Measurements from ENCODE around the gene TNRC6C. TPM values are rescaled to one million over a fixed set of nuclear protein-coding genes. Genes with fewer than 3 reads are reported as not detected.

TNRC6C gene
- total RNA-seq, 2 experiments from 2014 or later, result 10.9 to 15.6 TPM

- Mint-ChIP-seq H3K4me1 (ENCODE audit: low read depth) (peaks cover 51% of the 10 kb centered on the region), H3K4me3 (peak overlapping the region; percentile 72), H3K36me3 (peaks cover 49% of the 10 kb centered on the region), H3K27ac (peak overlapping the region; percentile 77), H3K9me3 (no peaks in the 10 kb centered on the region), H3K27me3 (no peaks in the 10 kb centered on the region)
- intact Hi-C loops (cut with micrococcal nuclease), result loop anchor here (1.0 kb wide), 1 partner anchor 13 kb away; no protein-coding TSS in a partner anchor
- peak; percentile 75 for DNase-seq
- CTCF ChIA-PET, result interaction anchor here (0.8 to 11.2 kb wide), 4 partner anchors 8 to 52 kb away, joined by 3 to 99 read pairs (median 11); partner anchors contain the start of gene TMC8
- POLR2A ChIA-PET, result interaction anchor here (0.5 to 1.5 kb wide), 4 partner anchors 9 to 19 kb away, joined by 3 to 4 read pairs (median 3); partner anchors contain the start of gene TMC8
Measured at GRCh38 chr17:78120971-78121800, 162.7 kb downstream of the TNRC6C start.

DNA sequence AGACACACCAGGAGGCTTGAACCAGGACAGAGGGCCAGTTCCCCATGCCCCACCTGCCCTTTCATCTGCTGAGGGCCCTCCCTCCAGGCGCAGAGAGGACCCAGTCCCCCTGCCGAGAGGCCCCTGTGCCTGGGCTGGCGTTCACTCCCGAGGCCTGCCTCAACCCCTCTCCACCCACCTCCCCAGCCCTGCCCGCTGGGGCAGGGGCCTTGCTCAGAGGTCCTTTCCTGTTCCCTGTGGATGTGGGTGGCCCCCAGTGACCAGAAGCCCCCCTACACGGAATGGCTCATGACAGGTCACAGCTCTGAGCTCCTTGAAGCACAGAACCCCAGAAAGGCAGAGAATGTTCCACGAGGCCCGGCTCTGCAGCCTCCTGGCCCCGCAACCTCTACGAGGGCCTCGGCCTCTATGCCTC, 163.3 kb downstream of the TNRC6C start:
- POLR2A ChIA-PET, result interaction anchor here (1.0 to 1.5 kb wide), 2 partner anchors 8 to 10 kb away, joined by 3 to 4 read pairs; partner anchors contain the start of gene TMC8
- peaks cover 52% of the 10 kb centered on the region for H3K36me3 Mint-ChIP-seq
- peak overlapping the region; percentile 72 for H3K4me3 Mint-ChIP-seq
- CTCF ChIA-PET, result interaction anchor here (1.3 to 11.2 kb wide), 4 partner anchors 9 to 51 kb away, joined by 3 to 99 read pairs (median 11); partner anchors contain the start of gene TMC8
- peaks cover 52% of the 10 kb centered on the region for H3K4me1 Mint-ChIP-seq (ENCODE audit: low read depth)
- intact Hi-C loops (cut with micrococcal nuclease), result loop anchor here (1.0 kb wide), 1 partner anchor 12 kb away; no protein-coding TSS in a partner anchor
- DNase-seq, result no peak
- H3K27me3 Mint-ChIP-seq, result no peaks in the 10 kb centered on the region
- H3K27ac Mint-ChIP-seq, result peak overlapping the region; percentile 77
- no peaks in the 10 kb centered on the region for H3K9me3 Mint-ChIP-seq

- CTCF ChIA-PET, result interaction anchor here (1.3 to 11.2 kb wide), 3 partner anchors 8 to 13 kb away, joined by 3 to 99 read pairs (median 19); partner anchors contain the start of gene TMC8
- H3K4me1 Mint-ChIP-seq (ENCODE audit: low read depth), result peaks cover 56% of the 10 kb centered on the region
- POLR2A ChIA-PET, result interaction anchor here (0.8 to 1.0 kb wide), 2 partner anchors 8 to 10 kb away, joined by 3 read pairs; partner anchors contain the start of gene TMC8
Measured at GRCh38 chr17:78122216-78122930, 163.9 kb downstream of the TNRC6C start.

DNA sequence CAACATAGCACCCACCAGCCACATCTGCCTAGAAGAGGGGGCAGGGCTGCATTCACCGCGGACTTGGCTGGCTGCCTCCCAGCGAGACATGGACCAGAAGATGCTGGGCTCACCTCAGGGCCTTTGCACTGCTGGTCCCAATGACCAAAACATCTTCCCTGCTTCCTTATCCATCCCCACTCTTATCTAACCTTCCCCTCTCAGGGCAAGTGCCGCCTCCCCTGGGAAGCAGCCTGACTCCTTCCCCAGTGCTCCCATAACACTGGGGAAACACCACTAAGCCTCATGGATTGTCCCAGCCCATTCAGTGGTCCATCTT, 164.4 kb downstream of the TNRC6C start:
- H3K4me1 Mint-ChIP-seq (ENCODE audit: low read depth), result peaks cover 56% of the 10 kb centered on the region
- no peak for DNase-seq
- ChIA-PET CTCF (interaction anchor here (1.3 to 11.2 kb wide), 3 partner anchors 8 to 13 kb away, joined by 3 to 99 read pairs (median 19); partner anchors contain the start of gene TMC8), POLR2A (interaction anchor here (0.8 kb wide), 1 partner anchor 8 kb away, joined by 3 read pairs; the partner anchor contains the start of gene TMC8)
- no peaks in the 10 kb centered on the region for H3K9me3 Mint-ChIP-seq
- no peaks in the 10 kb centered on the region for H3K27me3 Mint-ChIP-seq
- peak overlapping the region; percentile 72 for H3K4me3 Mint-ChIP-seq
- intact Hi-C loops (cut with micrococcal nuclease), result no loop called here
- peak overlapping the region; percentile 9 for H3K27ac Mint-ChIP-seq
- peaks cover 57% of the 10 kb centered on the region for H3K36me3 Mint-ChIP-seq

More at GRCh38 chr17:78122216-78122930, 163.9 kb downstream of the TNRC6C start:
- H3K27me3 Mint-ChIP-seq, result no peaks in the 10 kb centered on the region
- H3K27ac Mint-ChIP-seq, result peak overlapping the region; percentile 77
- no peak for DNase-seq
- H3K4me3 Mint-ChIP-seq, result peak overlapping the region; percentile 72
- intact Hi-C loops (cut with micrococcal nuclease), result no loop called here
- no peaks in the 10 kb centered on the region for H3K9me3 Mint-ChIP-seq
- H3K36me3 Mint-ChIP-seq, result peaks cover 53% of the 10 kb centered on the region

- ChIA-PET POLR2A (interaction anchor here (0.7 to 0.8 kb wide), 2 partner anchors 7 to 53 kb away, joined by 3 read pairs; partner anchors contain the start of gene TMC8), CTCF (interaction anchor here (1.4 to 11.2 kb wide), 2 partner anchors 12 to 56 kb away, joined by 4 to 99 read pairs; no protein-coding TSS in a partner anchor)
- H3K27ac Mint-ChIP-seq, result peak overlapping the region; percentile 71
- no peak for DNase-seq
- peaks cover 54% of the 10 kb centered on the region for H3K4me1 Mint-ChIP-seq (ENCODE audit: low read depth)
- H3K9me3 Mint-ChIP-seq, result no peaks in the 10 kb centered on the region
- no peaks in the 10 kb centered on the region for H3K27me3 Mint-ChIP-seq
- H3K4me3 Mint-ChIP-seq, result peak overlapping the region; percentile 24
- intact Hi-C loops (cut with micrococcal nuclease), result no loop called here
- peaks cover 57% of the 10 kb centered on the region for H3K36me3 Mint-ChIP-seq
Measured at GRCh38 chr17:78123258-78123929, 164.9 kb downstream of the TNRC6C start.

GRCh38 chr17:78124081-78124835, 165.8 kb downstream of the TNRC6C start:
- Mint-ChIP-seq H3K27me3 (no peaks in the 10 kb centered on the region), H3K9me3 (no peaks in the 10 kb centered on the region), H3K4me1 (ENCODE audit: low read depth) (peaks cover 59% of the 10 kb centered on the region), H3K4me3 (peak overlapping the region; percentile 24), H3K27ac (peak overlapping the region; percentile 71), H3K36me3 (peaks cover 57% of the 10 kb centered on the region)
- ChIA-PET POLR2A (interaction anchor here (0.7 to 1.6 kb wide), 5 partner anchors 10 to 292 kb away, joined by 3 to 7 read pairs (median 3); no protein-coding TSS in a partner anchor), CTCF (interaction anchor here (1.0 to 11.2 kb wide), 4 partner anchors 10 to 104 kb away, joined by 4 to 99 read pairs (median 6); no protein-coding TSS in a partner anchor)
- intact Hi-C loops (cut with micrococcal nuclease), result no loop called here
- no peak for DNase-seq

- peaks cover 63% of the 10 kb centered on the region for H3K4me1 Mint-ChIP-seq (ENCODE audit: low read depth)
- DNase-seq, result no peak
- peak overlapping the region; percentile 38 for H3K27ac Mint-ChIP-seq
- H3K27me3 Mint-ChIP-seq, result no peaks in the 10 kb centered on the region
- ChIA-PET POLR2A (interaction anchor here (0.6 to 1.6 kb wide), 6 partner anchors 9 to 130 kb away, joined by 3 to 7 read pairs (median 4); partner anchors contain the start of gene SYNGR2), CTCF (interaction anchor here (1.0 to 11.2 kb wide), 5 partner anchors 11 to 105 kb away, joined by 4 to 99 read pairs (median 7); no protein-coding TSS in a partner anchor)
- H3K36me3 Mint-ChIP-seq, result peaks cover 57% of the 10 kb centered on the region
- intact Hi-C loops (cut with micrococcal nuclease), result no loop called here
- peak overlapping the region; percentile 91 for H3K4me3 Mint-ChIP-seq
- H3K9me3 Mint-ChIP-seq, result no peaks in the 10 kb centered on the region
Measured at GRCh38 chr17:78124836-78125137, 166.3 kb downstream of the TNRC6C start.

DNA sequence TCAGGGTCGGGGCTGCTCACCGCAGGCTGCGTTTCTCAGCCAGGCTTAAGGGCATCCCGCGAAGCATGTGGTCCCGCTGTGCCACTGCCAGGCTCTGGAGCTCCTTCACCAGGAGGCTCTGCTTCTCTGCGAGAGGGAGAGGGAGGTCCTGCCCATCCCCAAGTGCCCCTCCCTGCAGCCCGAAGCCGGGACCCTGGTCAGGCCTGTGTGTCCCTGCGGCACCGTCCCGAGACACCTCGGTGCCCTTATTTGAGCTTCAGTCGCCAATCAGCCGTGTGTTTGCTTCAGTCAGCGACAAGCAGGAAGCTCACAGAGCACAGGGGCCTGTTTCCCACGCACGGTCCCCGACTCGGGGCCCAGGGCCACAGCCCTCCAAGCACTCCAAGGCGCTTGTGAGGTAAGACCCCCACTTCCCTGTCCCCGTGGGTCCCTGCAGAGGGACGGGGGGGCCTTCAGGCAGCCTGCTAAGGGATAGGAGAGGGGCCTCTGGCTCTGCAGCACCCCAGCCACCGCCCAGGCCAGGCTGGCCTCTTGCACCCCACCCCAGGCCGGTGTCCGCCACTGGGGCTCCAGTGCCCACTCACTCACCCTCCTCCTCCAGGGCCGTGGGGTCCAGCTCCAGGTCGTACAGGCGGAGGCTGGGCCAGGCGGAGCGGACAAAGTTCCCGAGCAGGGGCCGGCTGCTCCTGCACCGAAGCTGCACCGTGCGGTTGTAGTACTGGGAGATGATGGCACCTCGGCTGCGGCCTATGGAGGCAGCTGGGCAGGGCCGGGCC, 166.8 kb downstream of the TNRC6C start:
- peaks cover 67% of the 10 kb centered on the region for H3K4me1 Mint-ChIP-seq (ENCODE audit: low read depth)
- ChIA-PET CTCF (interaction anchor here (1.0 to 11.2 kb wide), 5 partner anchors 10 to 126 kb away, joined by 4 to 99 read pairs (median 7); no protein-coding TSS in a partner anchor), POLR2A (interaction anchor here (0.6 to 1.7 kb wide), 8 partner anchors 9 to 129 kb away, joined by 3 to 7 read pairs (median 4); partner anchors contain the start of gene SYNGR2)
- H3K36me3 Mint-ChIP-seq, result peaks cover 55% of the 10 kb centered on the region
- H3K27me3 Mint-ChIP-seq, result no peaks in the 10 kb centered on the region
- peak overlapping the region; percentile 38 for H3K27ac Mint-ChIP-seq
- DNase-seq, result peak; percentile 54
- intact Hi-C loops (cut with micrococcal nuclease), result no loop called here
- H3K9me3 Mint-ChIP-seq, result no peaks in the 10 kb centered on the region
- peak overlapping the region; percentile 91 for H3K4me3 Mint-ChIP-seq

- ChIA-PET POLR2A (interaction anchor here (1.1 to 1.7 kb wide), 4 partner anchors 8 to 43 kb away, joined by 3 to 7 read pairs (median 6); partner anchors contain the start of gene SYNGR2), CTCF (interaction anchor here (1.8 to 11.2 kb wide), 3 partner anchors 9 to 125 kb away, joined by 5 to 99 read pairs (median 7); no protein-coding TSS in a partner anchor)
- intact Hi-C loops (cut with micrococcal nuclease), result no loop called here
- Mint-ChIP-seq H3K4me1 (ENCODE audit: low read depth) (peaks cover 63% of the 10 kb centered on the region), H3K27me3 (no peaks in the 10 kb centered on the region), H3K4me3 (peak overlapping the region; percentile 91), H3K9me3 (no peaks in the 10 kb centered on the region), H3K27ac (peak overlapping the region; percentile 90), H3K36me3 (peaks cover 55% of the 10 kb centered on the region)
- no peak for DNase-seq
Measured at GRCh38 chr17:78125976-78126894, 167.7 kb downstream of the TNRC6C start.
